Activated CD8-positive, alpha-beta memory T cell treated with anti-CD3 and anti-CD28 coated beads for 48 hours (primary cell): Measurements from ENCODE around the gene SAMD4B.
"Not testable (repeated sequence)": the region's sequence is repeated elsewhere in the genome, so short reads cannot be mapped to it uniquely, and the experiment has no call there.

Source experiments
- DNase-seq, 3 experiments: peaks; one replicate each; pipeline ENCODE4 v3.0.0-alpha.2; 2020; ENCODE audit warnings: low read depth in 2 of 3, low spot score in 2 of 3

SAMD4B gene

DNA sequence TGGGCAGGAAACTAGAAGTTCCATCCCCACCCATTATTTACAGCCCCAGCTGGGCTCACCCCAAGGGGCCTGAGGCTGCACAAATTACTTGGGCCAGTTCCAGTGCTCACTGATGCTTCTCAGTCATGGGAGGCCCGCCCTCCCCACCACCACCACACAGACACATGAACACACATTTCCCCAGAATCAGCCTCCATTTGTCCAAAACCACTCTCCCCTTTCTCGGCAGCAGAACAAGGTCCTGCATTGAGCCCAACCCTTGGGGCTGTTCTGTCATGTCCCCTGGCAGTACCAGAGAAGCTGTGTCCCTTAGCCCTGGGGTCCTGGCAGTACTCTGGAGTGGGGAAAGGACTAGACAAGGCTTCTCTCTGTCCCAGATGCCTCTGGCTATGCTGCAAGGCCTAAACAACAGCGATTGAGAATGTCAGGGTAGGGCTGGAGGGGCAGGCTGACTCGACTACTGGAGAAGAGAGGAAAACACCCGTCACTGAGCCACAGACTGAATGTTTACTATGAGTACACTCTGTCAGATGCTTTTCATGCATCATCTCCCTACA, 21.8 kb downstream of the SAMD4B start:
- no peak for DNase-seq

DNA sequence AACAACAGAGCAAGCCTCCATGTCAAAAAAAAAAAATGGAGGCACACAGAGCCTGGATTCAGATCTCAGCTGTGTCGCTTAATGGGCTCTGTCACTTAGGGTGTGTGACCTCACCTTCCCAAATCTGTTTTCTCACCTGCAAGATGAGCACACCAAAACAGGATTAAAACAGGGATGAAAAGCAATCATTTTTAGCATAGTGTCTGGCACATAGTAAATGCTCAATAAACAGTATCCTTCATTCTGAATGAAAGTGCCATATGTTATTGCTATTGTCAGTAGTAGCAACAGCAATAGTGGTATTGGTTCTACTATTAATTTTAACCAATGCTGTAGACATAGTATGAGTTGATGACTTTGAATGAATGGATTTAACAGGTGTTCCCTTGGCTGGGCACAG, 23.3 kb downstream of the SAMD4B start:
- DNase-seq: no peak

DNA sequence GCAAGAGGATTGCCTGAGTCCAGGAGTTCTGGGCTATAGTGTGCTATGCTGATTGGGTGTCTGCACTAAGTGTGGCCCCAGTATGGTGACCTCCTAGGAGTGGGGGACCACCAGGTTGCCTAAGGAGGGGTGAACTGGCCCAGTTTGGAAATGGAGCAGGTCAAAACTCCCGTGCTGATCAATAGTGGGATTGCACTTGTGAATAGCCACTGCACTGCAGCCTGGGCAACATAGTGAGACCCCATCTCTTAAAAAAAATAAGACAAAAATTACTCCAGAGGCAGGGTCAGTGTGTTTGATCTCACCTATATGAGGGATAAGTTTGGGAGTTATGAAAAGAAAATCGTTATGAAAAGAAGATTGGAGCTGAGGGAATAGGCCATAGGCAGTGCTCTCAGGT, 27.0 kb downstream of the SAMD4B start:
- no peak for DNase-seq

DNA sequence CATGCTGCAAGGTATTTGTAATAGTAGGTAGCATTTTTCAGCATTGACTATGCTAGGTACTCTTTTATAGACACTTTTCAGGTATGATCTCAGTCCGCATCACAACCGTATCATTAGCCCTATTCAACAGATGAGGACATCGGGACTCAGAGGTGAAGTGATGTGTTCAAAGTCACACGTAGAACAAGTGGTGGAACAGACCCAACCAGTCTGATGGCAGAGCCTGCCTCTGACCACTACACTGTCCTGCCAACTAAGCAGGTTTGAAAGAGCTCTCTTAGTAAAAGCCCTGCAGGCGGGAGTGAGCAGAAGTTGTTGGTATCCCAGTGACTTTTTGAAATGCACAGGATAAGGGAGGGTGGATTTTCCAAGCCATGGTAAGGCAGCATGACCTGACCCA, 28.5 kb downstream of the SAMD4B start:
- no peak for DNase-seq

DNA sequence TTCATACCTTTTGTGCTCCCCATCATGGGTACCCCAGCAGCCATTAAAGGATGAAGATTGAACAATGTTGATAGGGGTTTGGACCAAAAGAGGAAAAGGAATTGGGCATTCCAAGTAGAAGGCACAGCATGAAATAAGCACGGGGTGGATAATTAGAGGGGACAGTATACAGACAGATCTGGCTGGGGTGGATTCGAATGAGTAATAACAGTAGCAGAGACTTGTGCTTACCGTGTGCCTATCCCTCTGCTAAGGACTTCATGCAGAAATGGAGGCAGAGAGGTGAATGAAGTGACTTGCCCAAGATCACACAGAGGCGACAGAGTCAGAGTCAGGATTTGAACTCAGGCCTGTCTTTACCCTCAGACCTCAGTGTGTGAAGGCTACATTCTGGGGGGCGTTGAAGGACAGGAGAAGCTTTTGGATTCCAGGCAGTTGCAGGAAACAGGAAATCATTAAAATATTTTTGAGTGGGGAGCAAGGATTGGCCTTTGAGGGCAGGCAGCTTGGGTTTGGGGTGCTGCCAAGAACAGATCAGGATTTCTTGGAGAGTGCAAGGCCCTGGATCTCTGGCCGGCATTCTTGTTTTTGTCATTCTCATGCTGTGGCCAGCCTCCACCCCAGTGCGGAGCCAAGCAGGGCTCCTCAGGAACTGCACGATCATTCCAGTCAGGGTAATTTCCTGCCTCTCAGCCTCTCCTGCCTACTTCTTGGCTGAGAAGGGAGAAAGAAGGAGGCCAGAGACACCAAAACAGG, 30.0 kb downstream of the SAMD4B start:
- DNase-seq: no peak

DNA sequence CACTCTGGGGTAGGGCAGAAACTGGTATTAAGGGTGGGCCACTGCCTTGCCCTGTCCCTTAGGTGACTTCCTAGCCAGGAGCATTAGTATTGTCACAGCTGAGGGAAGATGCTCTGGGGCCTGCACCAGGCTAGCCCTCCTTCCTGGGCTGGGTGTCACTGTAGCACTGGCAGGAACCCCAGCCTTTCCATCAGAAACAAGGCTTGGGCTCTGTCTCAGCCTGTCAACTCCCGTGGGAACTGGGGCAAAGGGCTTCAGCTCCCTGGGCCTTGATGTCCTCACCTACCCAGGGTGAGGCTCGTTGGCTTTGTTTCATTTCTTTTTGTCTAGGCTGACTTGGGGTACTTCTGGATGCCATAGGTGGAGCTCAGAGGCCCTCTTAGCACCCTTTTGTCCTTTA, 30.7 kb downstream of the SAMD4B start:
- no peak for DNase-seq

DNA sequence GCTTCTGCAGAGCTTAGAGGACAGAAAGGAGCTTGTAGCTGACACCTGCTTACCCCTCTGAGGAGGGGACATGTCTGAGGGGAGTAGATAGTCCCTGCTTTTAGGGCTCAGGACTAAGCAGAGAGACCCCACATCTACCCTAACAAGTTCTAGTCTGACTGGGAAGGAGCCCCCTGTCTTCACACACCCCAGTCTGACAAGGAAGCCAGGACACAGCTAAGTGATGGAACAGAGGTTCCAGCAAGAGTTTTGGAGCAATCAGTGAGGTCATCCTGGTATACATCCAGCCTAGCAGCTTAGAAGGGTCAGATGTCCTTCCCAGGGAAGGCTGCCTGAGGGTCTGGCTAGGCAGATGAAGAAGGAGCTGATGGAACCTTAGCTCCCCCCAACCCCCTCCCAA, 33.7 kb downstream of the SAMD4B start:
- DNase-seq: no peak

DNA sequence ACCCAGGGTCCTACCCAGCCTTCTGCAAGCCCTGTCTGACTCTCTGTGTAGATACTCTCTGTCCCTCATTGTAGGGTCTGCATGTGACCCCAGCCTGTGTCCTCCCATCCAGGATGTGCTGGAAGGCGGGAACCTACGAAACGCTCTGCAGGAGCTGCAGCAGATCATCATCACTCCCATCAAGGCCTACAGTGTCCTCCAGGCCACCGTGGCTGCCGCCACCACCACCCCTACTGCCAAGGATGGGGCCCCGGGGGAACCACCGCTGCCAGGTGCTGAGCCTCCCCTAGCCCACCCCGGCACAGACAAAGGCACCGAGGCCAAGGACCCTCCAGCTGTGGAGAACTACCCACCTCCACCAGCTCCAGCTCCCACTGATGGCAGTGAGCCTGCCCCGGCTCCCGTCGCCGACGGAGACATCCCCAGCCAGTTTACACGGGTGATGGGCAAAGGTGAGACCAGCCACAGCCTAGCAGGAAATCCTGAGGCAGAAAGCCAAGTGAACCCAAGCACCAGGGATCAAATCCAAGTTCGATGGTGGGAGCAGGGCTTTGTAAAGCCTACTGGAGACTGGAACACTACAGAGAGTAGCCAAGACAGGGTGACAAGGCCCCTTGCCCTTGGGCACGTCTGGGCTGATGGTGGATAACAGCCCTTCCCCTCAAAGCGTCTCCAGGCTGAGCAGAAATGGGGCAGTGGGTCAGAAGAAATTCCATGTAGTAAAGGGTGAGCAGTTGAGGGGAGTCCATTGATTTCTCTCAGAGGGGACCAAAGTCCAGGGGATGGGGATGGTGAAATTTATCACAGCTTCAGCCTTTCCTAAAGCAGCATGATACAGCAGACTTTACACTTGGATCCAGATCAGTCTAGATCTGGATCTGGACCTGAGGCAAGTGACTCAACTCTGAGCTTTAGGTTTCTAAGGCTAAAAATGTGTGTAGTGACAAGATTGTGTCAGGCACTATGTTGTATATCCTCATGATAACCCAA, 35.4 kb downstream of the SAMD4B start:
- no peak for DNase-seq

DNA sequence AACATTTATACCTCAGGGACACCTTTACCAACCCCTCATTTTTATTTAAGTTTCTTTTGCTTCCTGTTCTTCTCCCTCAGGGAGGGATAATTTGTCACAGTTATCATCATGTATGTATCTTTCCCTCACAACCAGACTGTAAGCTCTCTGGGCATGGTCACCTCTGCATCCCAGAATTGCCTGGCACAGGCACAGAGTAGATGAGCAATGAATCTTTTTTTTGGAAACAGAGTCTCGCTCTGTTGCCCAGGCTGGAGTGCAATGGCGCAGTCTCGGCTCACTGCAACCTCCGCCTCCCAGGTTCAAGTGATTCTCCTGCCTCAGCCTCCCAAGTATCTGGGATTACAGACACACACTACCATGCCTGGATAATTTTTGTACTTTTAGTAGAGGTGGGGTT, 37.1 kb downstream of the SAMD4B start:
- DNase-seq: not testable (repeated sequence)

DNA sequence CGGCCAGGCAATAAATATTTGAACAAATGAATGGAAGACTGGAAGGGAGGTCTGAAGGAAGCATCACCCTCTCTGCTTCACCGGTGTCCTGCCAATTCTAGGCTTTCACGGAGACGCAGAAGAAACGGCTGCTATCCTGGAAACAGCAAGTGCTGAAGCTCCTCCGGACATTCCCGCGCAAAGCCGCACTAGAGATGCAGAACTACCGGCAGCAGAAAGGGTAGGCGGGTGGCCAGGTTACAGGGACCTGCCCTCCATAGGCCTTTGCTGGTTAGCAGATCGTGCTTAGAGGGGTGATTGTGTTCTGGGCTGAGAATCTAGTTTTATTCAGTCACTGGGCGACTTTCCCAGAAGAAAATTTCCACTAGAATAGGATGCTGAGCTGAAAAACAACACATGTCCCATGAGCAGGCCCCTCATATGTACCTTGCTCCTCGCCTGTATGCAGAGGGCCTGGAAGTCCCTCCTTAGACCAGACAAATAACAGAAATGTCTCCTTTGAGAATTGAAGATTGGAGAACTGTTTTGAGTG, 37.7 kb downstream of the SAMD4B start:
- DNase-seq: no peak

DNA sequence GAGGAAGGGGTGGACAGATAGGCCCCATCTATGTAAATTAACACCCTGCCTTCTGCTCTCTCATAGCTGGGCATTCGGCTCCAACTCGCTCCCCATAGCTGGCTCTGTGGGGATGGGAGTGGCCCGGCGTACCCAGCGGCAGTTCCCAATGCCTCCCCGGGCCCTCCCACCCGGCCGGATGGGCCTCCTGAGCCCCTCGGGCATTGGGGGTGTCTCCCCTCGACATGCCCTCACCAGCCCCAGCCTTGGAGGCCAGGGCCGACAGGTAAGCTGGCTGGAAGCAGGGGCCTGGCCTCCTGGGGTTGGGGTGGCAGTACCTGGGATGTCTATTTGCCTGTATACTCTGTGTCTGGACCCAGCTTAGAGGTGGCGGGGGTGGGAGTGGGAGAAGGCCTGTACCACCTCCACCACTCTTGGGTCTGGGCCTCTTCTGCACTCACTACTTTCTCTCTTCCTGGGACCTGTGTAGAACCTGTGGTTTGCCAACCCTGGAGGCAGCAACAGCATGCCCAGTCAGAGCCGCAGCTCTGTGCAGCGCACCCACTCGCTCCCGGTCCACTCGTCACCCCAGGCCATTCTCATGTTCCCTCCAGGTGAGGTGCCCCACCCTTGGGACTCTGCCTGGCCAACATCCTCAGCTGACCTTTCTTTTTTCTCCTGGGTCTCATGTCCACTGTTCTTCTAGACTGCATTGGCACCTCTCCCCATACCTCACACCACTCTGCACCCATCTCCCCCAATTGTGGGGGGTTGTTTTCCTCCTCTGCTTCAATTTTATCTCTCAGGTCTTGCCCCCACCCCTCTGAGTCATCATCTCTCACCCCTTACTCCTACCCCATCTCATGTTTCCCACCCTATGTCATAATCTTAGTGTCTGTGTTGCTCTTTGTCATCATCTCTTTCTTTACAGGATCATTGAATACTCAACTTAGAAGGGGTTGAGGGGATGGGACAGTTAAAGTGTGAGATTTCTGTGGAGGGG, 38.6 kb downstream of the SAMD4B start:
- no peak for DNase-seq

DNA sequence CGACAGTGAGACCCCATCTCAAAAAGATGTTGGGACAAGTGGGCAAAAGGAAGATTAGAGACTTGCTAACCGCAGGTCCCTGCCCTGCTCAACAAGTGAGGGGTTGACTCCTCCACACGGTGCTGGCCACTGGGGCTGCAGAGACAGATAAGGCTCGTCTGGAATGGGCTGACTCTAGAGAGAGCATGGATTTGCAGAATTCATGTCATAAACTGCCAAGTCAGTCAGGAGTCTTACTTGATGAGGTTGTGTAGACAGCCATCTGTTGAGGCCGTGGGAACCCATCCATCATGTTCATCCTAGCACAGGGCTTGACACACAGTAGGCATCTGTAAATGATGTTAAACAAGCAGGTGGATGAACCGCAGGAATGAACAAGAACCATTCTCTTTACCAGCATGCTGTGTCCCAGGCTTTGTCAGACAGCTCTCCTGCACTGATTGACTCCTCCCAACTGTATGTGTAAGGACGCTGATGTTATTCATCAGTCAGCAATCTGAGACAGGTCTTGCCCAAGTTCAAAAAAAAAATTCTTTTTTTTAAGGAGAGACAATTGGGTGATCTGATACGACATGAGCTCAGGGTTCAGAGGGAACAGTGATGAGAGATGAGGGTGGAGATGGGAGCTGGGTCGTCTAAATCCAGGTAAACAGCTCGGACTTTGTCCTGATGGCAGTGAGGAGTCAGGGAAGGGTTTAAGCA, 39.8 kb downstream of the SAMD4B start:
- DNase-seq: no peak

DNA sequence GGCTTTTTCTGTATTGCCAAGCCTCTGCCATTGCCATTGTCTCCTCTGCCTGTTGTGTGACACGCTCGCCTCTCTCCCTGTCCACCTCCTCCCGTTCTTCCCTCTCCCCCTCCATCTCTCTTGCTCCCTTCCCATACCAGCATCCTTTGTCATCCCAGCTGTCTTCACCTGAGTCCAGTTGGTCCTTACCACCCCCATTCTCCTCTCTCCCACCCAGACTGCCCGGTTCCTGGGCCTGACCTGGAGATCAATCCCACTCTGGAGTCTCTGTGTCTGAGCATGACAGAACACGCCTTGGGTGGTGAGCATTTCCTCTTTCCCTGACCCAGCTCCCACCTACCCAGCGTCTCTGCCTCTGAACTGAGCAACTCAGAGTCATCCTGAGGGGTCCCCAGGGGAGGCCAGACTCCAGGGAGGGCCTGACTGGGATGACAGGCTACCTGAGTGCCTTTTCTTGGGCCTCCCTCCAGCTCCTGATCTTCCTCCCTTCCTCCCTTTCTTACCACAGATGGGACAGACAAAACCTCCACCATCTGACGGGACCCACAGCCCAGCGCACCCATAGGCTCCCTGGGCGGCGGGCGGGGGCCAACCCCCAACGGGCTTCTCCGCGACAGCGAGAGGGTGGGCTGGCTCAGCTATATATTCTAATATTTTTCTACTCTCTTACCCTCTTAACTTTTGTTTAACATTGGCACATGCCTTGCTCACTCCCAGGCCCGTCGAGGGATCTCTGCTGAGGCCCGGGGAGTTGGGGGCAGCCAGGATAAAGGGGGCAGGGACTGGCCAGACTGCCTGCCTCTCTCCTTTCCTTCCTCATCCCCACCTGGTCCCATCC, 41.0 kb downstream of the SAMD4B start:
- no peak for DNase-seq

DNA sequence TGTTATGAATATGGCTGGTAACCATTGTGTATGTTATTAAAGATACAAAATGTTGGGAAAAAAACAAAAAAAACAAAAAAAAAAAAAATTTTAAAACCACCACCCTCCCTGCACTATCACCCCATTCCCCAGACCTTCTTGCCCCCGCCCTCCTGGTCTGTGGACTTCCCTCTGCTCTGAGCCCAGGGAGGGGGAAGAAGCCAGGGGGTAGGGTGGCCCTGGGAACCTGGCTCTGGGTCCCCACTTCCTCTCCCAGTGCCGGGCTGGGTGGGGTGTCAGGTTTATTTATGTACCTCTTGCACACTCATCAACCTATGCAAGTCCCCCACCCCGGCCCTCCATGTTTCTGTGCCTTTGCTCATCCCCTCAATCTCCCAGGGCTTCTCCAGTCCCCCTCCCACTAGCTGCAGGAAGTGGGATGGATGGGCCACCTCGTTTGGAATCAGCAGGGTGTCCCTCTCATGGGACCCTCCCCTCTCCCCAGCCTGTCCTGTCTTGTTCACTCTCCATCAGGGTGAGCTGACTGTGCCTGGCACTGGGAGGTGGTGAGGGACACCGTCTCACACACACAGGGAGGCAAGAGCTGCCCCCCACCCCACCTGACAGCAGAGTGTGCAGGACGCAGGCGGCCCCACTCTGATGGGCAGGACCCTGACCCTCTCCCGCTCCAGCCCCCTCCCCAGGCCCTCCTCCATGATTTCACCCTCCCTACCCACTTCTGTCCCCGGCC, 42.8 kb downstream of the SAMD4B start:
- no peak for DNase-seq

DNA sequence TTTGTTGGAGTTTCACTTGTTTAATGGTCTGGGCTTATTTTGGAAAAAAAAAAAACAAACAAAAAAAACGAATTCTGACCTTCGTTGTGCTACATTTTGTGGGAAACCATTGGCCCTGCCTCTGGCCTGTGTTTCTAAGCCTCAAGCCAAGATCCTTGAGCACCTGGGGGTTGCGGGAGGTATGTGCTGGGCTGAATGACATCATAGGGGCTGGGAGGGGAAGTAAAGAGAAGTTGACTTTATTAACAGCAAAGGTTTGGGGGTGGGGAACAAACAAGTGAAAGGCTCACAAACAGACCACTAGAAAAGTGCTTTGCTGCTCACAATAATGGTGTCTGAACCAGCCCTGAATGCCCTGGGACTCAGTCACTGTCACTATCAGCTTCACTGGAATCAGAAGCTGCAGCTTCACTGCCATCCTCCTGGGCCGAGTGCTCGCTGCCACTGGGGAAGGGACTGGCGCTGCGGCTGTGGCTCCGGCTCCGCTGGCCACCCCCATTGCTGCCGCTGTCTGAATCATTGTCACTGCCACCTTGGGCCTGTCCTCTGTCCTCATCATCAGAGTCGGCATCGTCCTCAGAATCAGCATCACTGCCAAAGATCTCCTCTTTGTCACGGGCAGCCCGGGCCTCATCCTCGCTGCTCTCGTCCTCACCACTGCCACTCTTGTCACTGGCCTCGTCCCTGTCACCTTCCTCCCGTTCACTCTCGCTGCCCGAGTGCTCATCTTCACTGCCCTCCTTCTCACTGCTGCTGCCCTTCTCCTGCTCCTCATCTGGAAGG, 43.6 kb downstream of the SAMD4B start:
- no peak for DNase-seq

DNA sequence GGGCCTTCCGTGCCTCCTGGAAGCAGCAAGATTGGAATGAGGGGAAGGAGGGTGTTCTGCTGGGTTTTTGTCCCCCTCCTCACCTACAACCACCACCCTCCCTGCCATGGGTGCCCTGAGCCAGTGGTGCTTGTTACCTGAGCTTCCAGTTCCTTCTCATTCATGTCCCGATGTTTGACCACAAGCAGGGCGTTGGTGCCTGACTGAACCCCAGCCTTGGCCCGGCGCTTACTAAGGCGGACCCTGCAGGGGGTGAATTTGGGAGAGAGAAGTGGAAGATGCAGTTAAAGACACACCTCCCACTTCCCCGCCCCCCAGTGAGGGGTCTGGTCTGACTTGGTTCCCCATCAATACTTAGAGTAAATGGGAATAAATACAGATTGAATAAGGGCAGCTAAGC, 44.3 kb downstream of the SAMD4B start:
- DNase-seq: no peak

DNA sequence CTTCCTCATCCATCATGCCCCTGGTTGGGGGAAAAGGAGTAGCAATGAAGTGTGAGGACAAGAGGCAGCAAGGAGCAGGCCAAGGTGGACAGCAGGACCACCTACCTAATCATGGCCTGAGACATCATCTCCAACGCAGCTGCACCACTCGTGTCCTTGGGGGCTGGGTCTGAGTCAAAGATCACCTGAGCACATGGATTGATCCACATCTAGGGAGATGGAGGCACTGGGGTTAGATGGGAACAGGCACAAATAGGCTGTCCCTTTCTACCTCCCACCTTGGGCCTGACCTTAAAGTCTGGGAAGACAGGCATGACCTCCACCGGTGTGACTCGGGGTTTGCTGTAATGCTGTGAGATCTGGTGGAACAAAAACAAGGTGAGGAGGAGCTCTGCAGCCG, 46.4 kb downstream of the SAMD4B start:
- DNase-seq: no peak
